HG02763 (cell line): ENCODE results near the gene SYTL4.
A peak's percentile ranks its signal among the peaks of the same experiment; 100 is the strongest.

ENCODE experiments used
- ATAC-seq: cut with Tn5 transposase; IDR thresholded peaks from one replicate; pipeline ENCODE4 v1.9.1; 2021; ENCODE audit warnings: mild to moderate bottlenecking, moderate library complexity; ENCODE audit not compliant: unreplicated experiment

SYTL4 gene

DNA sequence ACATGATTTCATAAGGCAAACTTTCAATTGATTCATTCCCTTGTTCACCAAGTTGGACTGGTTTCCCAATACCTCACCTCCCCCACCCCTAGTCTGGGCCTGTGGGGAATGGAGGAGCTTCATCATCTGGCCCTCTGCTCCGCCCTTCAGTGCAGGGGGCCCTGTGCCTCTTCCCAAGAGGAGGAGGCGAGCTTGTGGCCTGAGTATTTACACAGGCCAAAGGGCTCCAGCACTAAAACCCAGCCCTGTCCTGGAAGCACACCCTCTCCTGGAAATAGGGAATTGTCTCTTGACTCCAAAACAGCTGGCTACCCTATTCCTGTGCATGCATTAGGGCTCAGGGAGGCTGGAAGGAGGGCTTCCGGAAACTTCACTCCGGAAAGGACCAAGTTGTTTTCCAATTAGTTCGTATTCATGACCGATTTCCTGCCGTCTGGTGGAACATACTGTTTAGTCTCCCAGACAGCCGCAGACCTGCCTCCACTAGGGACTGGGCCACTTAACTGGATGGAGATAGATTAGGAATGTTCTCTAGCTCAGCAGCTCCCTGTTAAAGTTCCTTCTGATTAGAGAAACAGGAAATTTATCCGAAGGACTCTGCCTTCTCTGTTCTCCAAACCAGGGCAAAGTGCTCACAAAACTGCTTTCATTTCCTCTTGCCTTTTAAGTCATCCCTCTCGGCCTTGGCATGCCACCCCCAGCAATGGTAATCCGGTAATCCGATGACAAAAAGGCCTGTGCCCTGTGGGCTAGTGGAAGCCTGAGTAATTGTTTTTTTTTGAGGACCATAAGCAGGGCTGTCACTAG, 82.2 kb downstream of the SYTL4 start:
- no peak for ATAC-seq

DNA sequence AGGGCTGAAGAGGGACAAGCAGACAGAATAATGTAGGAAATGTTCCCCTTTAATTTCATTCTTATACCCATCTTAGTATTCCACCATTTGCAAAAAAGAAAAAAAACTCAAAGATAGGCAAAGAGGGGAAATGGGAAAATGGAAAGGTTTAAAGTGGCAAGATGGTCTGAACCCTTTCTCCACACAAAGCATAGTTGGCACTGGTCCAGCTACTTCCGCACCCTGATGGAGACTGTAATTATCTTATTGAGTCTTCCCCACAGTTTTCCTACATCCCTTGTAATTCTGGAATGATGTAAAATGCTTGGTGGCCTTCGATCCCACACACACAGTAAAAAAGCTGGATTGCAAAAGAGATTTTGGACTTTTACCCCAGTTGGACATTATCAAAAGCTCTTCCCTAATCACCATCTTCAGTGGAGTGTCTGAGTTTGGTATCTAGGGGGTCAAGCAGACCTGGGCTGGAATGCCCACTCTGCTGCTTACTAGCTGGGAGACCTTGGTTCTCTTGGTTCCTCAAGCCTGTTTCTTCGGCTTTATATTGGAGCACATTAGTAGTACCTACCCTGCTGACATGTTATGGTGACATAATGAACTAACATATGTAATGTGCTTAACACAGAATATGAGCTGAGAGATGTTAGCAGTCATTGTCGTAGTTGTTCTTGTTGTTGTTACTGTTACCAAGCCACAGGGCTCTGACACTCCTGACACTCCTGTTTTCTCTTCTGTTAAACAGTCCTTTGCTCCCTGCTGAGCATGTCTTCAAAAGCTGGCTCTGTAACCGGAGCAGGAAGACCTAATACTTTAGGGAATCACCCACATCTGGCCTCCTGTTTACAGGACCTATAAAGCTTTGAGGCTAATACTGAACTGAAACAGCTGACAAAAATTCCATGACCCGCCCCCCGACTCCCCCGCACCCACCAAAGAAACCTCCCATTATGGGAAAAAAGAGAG, 83.2 kb downstream of the SYTL4 start:
- ATAC-seq: no peak

DNA sequence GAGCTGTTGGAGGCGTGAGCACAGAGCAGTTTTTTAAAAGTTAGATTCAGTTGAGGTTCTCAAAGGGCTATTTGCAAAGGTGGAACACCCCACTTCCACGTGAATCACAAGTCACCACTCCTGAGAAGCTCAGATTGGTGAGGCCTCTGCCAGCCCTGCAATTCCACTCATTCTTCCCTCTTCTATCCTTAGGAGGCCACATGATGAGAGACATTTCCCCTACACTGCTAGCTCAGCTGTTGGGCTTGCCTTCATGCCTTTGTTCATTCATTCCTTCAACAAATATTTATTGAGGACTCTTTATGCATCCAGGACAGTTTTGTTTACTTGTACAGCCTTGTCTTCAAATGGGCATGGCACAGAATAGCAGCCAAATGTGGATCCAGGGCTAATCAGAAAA, 84.2 kb downstream of the SYTL4 start:
- no peak for ATAC-seq

DNA sequence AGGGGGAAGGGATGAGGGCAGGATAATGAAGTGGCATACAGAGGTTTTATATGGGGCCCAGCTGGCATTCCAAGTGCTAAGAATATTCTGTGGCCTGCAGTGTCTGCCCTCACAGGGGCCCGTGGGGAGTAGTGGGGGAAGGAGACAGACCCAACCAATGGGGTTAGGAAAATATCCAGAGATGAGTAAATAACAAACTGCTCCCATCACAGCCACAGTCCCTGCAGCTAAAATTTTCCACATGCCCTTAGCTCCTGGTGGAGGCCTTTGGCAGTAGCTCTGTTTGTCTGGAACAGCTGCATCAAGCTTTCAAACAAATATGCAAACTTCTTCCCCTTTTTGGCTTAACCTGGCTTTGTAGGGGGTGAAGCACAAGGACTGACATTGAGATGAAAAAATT, 84.8 kb downstream of the SYTL4 start:
- no peak for ATAC-seq

DNA sequence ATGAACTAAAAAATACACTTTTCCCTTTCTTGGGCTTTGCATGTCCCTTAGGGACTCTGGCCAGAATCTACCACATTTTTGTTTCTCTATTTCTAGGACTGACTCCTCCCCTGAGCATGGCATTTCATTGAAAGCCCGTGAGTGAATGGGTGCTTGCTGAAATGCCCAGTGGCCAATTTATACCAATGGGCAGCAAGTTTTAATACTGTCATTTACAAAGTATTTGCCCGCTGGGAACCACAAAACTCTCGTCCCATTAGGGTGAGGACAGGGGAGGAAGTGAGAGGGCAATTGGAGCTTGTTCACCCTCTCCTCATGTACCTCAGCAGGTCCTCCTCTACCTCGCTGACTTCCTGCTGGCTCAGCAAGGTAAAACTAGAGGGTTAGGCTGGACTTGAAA, 86.8 kb downstream of the SYTL4 start:
- ATAC-seq: no peak

DNA sequence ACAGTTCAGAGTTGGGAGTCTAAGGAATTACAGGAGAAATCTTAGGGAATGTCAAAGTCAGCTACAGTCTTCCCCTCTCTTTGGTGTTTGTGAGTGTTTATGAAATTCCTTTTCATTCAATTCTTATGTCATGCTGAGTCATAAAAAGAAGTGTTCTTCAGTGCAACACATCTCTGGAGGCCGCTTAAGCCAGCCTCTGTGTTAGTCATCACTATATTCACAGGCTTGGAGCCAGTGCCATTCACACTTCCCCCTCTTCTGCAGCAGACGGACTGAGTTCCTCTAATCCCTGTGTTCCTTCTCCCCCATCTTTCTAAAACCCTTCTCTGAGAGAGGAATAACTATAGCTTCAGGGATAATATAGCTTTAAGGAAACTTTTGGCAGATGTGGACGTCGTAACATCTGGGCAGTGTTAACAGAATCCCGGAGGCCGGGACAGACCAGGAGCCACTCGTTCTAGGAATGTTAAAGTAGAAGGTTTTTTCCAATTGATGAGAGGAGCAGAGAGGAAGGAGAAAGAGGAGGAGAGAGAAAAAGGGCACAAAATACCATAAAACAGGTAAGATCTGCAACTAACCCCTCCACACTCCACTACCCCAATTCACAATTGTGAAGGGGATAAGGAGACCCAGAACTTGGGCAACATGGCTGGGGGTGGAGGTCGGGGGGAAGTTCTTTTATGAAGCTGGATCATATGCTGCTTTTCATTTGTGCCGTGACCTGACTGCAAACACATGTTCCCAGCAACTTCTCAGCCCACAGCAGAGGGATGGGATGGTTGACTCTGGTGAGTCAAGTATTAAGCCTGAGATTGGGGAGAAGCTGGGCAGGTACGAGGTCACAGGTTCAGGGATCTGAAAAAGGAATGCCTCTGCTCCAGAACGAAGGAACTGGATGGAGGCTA, 87.7 kb downstream of the SYTL4 start, which contains the start of gene SRPX2:
TSS of gene SRPX2 (plus strand) at position 244 of the 905 bp plus-strand sequence. CDS start 2,124 bp downstream, outside the sequence.
- ATAC-seq: no peak

DNA sequence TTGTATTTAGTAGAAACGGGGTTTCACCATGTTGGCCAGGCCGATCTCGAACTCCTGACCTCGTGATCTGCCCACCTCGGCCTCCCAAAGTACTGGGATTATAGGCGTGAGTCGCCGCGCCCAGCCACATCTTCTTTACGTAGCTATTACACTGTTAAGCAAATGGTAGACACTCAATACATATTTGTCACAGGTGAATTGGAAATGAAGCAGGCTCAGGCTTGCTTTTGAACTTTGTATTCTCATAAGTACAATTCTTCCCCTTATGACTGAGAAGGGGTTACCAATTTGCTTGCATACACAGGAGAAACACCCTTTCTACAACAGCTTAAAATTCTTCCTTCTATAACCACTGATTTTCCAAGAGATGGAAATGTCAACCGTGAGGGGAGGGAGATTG, 88.7 kb downstream of the SYTL4 start:
- ATAC-seq: no peak

DNA sequence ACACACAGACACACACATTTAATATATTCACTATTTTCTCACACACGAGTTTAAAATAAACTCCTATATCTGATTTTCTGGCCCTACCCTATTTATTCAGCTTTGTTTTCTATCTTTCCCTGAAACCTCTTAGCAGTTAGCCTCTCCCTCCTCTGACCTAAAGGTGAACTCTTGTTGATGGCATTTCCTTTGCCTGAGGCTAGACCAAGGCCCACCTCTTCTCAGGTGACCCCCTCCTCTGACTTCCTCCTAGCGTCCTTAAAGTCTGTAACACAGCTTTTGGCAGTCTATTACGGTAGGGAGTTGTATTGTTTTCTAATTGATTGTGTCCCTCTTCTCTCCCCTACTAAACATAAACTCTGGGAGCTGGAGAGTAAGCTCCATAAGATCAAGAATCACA, 89.6 kb downstream of the SYTL4 start:
- no peak for ATAC-seq

DNA sequence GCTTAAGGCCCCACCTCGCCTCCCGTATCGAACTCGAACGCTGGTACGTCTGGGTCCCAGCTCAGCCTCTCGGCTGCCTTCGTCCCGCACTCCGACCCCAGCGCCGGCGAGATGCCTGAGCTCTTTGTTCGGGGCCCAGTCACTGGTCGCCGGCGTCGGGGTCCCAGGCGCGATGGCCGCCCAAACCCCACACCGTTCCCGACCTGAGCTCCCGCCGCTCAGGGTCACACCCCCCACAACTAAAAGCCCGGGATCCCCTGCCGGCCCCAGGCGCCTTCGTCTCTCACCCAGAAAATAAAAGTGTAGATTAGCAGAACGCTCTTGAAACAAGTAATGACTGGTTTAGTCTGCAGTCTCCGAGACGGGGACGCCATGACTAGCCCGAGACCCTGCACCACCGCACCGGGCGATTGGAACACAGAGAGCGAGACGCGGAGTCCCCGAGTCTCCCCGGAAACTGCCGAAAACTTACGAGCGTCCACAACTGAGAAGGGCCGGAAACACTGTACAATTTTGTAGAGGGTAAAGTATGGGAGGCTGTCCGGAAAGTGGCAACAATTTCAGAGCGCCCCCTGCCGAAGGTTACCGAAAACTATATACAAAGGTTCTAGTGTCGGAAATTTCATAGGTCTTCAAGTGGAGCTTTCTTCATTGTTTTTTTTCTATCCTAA, 95.5 kb downstream of the SYTL4 start, which contains the start of gene TSPAN6:
TSS of gene TSPAN6 (minus strand) at position 486 of the 671 bp plus-strand sequence. CDS start at position 374, 112 bp downstream.
- peak; percentile 94 for ATAC-seq

DNA sequence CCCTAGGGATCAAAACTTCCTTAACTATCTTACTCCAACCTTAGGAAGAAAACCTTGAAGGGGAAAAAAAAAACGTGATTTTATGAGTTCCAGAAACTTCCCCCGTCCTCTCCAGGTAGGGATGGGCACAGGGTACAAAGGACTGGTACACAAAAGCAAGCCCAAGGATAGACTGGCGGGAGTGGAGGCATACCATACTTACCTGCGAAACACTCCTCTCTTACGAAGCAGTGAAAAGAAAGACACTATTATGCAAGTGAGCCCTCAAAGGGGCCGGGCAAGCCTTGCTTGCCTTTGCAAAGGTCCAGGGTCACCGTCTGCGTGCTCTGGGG, 96.0 kb downstream of the SYTL4 start:
- ATAC-seq: no peak

DNA sequence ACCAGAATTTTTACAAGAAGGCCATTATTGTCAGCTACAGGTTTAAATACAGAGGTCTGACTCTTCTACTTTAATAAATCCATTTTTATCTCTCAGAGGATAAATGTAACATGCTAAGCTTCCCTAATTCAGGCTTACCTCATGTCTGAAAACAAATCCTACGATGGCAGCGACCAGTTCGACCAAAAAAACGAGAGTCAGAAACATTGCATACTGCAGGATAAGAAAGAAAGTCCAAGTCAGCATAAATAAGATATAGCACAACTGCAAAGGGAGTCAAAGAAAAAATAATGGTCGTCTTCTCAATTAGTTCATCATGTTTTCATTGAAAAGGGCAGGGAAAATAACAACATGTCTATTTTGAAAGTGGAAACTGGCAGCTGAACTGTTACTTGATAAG, 96.9 kb downstream of the SYTL4 start:
- no peak for ATAC-seq

DNA sequence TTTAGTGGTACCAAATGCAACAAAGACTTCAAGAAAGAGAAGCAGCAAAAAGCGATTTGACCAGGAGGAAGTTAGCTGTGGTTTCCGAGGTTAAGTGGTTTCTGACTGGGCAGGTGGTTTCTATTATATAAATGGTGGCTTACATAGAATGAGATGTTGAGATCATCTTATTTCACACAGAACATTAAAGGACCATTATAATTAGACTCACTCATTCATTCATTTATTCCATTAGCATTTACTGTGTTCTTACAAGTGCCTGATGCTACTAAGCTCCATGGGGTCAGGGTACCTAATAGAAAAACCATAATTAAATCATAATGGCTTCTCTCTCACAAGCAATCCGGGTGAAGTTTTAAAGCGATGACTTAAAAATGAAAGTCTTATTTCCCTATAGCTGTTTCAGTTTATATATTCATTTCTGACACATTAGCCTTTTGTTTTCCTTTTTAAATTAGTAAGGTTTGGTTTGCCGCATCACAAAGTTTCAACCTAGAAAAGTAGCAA, 105.9 kb downstream of the SYTL4 start:
- peak; percentile 95 for ATAC-seq
